Neural cell (in vitro differentiated cells): ENCODE measurements around the gene STON2. TPM values are rescaled to one million over a fixed set of nuclear protein-coding genes. Genes with fewer than 3 reads are reported as not detected.

Experiments
- H2AFZ ChIP-seq: fragments of 200-600, 300-800 bp; sonication (generic), shearing (Covaris generic); 2 replicates; pipeline ENCODE4 v1.6.0; 2014; ENCODE audit warnings: low read depth, mild to moderate bottlenecking, antibody characterized with exemption, low read length, moderate library complexity
- H3F3A ChIP-seq: fragments of 200-600 bp; shearing (Covaris generic); 2 replicates; pipeline ENCODE4 v1.6.1; 2016; ENCODE audit warnings: mild to moderate bottlenecking, moderate library complexity, mixed read lengths, antibody characterized with exemption, low read length; ENCODE audit not compliant: insufficient read depth, poor library complexity, severe bottlenecking
- H3K27ac ChIP-seq: fragments of 200-600, 300-800 bp; sonication (generic), shearing (Covaris generic); 2 replicates; pipeline ENCODE4 v1.5.1; 2014; ENCODE audit warnings: mild to moderate bottlenecking, low read length, moderate library complexity
- H3K27me3 ChIP-seq: fragments of 300-800, 200-600 bp; sonication (generic), shearing (Covaris generic); 2 replicates; pipeline ENCODE4 v1.6.0; 2014; ENCODE audit warnings: mild to moderate bottlenecking, low read depth, low read length, moderate library complexity; ENCODE audit not compliant: insufficient read depth
- H3K36me3 ChIP-seq: fragments of 300-800, 200-600 bp; sonication (generic), shearing (Covaris generic); 2 replicates; pipeline ENCODE4 v1.5.1; 2014; ENCODE audit warnings: mild to moderate bottlenecking, antibody characterized with exemption, low read length, moderate library complexity; ENCODE audit not compliant: insufficient read depth
- H3K4me2 ChIP-seq: fragments of 300-800, 200-600 bp; sonication (generic), shearing (Covaris generic); 2 replicates; pipeline ENCODE4 v1.6.0; 2014; ENCODE audit warnings: mild to moderate bottlenecking, low read length
- H3K4me3 ChIP-seq: fragments of 300-800, 200-600 bp; sonication (generic), shearing (Covaris generic); 2 replicates; pipeline ENCODE4 v1.5.1; 2014; ENCODE audit warnings: mild to moderate bottlenecking, low read length, moderate library complexity
- H3K79me2 ChIP-seq: fragments of 200-600 bp; shearing (Covaris generic); replicated peaks from 2 replicates; pipeline ENCODE4 v1.6.0; 2014; ENCODE audit warnings: mild to moderate bottlenecking, low read length, moderate library complexity; ENCODE audit not compliant: insufficient read depth
- H3K9ac ChIP-seq: fragments of 300-800, 200-600 bp; sonication (generic), shearing (Covaris generic); 2 replicates; pipeline ENCODE4 v1.6.1; 2016; ENCODE audit warnings: mild to moderate bottlenecking, low read length, mixed read lengths
- H3K9me2 ChIP-seq: fragments of 200-600 bp; shearing (Covaris generic); 2 replicates; pipeline ENCODE4 v1.6.1; 2016; ENCODE audit warnings: mild to moderate bottlenecking, low read length, mixed read lengths; ENCODE audit not compliant: insufficient read depth
- H3K9me3 ChIP-seq: fragments of 200-600, 300-800 bp; sonication (generic), shearing (Covaris generic); 2 replicates; pipeline ENCODE4 v1.6.1; 2016; ENCODE audit warnings: mild to moderate bottlenecking, mixed run types, low read length, moderate library complexity, mixed read lengths
- H4K20me1 ChIP-seq: fragments of 200-600 bp; shearing (Covaris generic); 2 replicates; pipeline ENCODE4 v1.6.1; 2016; ENCODE audit warnings: mild to moderate bottlenecking, mixed run types; ENCODE audit not compliant: insufficient read depth
- CTCF ChIP-seq: fragments of 450-650 bp; IDR thresholded peaks from 2 replicates; pipeline ENCODE4 v1.5.1; 2014; ENCODE audit warnings: antibody characterized with exemption, mild to moderate bottlenecking, moderate library complexity; ENCODE audit not compliant: poor library complexity, severe bottlenecking
- EP300 ChIP-seq: fragments of 450-650 bp; conservative IDR thresholded peaks from 2 replicates; pipeline ENCODE4 v1.6.1; 2014; ENCODE audit warnings: antibody characterized with exemption, mild to moderate bottlenecking, moderate library complexity; ENCODE audit not compliant: poor library complexity, severe bottlenecking
- EZH2 ChIP-seq: fragments of 200-600, 300-800 bp; shearing (Covaris generic), sonication (generic); IDR thresholded peaks from 2 replicates; pipeline ENCODE4 v1.6.1; 2014; ENCODE audit warnings: antibody characterized with exemption, low read length, borderline replicate concordance, mild to moderate bottlenecking; ENCODE audit not compliant: insufficient read depth, poor library complexity, severe bottlenecking
- MXI1 ChIP-seq: fragments of 450-650 bp; conservative IDR thresholded peaks from 2 replicates; pipeline ENCODE4 v1.6.1; 2014; ENCODE audit warnings: antibody characterized with exemption, mild to moderate bottlenecking; ENCODE audit not compliant: poor library complexity, severe bottlenecking
- POLR2AphosphoS5 ChIP-seq: IDR thresholded peaks from 2 replicates; pipeline ENCODE4 v1.6.1; 2012
- RAD21 ChIP-seq: fragments of 450-650 bp; conservative IDR thresholded peaks from 2 replicates; pipeline ENCODE4 v1.6.1; 2014; ENCODE audit warnings: antibody characterized with exemption, mild to moderate bottlenecking, moderate library complexity
- REST ChIP-seq: IDR thresholded peaks from 2 replicates; pipeline ENCODE4 v1.6.1; 2012; ENCODE audit warnings: borderline replicate concordance
- SMC3 ChIP-seq: fragments of 450-650 bp; conservative IDR thresholded peaks from 2 replicates; pipeline ENCODE4 v1.6.1; 2014; ENCODE audit warnings: antibody characterized with exemption, mild to moderate bottlenecking, moderate library complexity; ENCODE audit not compliant: poor library complexity
- TAF1 ChIP-seq: IDR thresholded peaks from 2 replicates; pipeline ENCODE4 v1.6.1; 2012; ENCODE audit warnings: low read depth
- polyA plus RNA-seq: library from polyadenylated mRNA; depleted of rRNA; stranded (reverse); fragments of >200 nt; gene quantifications from 2 replicates; pipeline ENCODE4 v1.2.3, GENCODE V29; 2014

STON2 gene
- polyA plus RNA-seq, 1 donor from 2014 or later = 11.3 TPM

GRCh38 chr14:81276073-81277069 is 123.8 kb downstream of the STON2 start:
- H3K27me3 ChIP-seq = no peaks in the 10 kb centered on the region
- H2AFZ ChIP-seq = no peak overlapping the region
- no peaks in the 10 kb centered on the region for H3K9me2 ChIP-seq
- no peak overlapping the region for H3K4me2 ChIP-seq
- H3K79me2 ChIP-seq = no peaks in the 10 kb centered on the region
- no peaks in the 10 kb centered on the region for H3F3A ChIP-seq
- no peaks in the 10 kb centered on the region for H4K20me1 ChIP-seq
- H3K9me3 ChIP-seq = no peaks in the 10 kb centered on the region
- H3K4me3 ChIP-seq = no peak overlapping the region
- no peak for TF ChIP-seq EP300
- H3K36me3 ChIP-seq = no peaks in the 10 kb centered on the region
- no peak overlapping the region for H3K27ac ChIP-seq
- no peak overlapping the region for H3K9ac ChIP-seq

GRCh38 chr14:81275305-81276072 is 124.6 kb downstream of the STON2 start:
- Histone ChIP-seq H3K4me3 (no peak overlapping the region), H4K20me1 (no peaks in the 10 kb centered on the region), H3K9ac (no peak overlapping the region), H3K9me2 (no peaks in the 10 kb centered on the region), H3K27me3 (no peaks in the 10 kb centered on the region), H3K79me2 (no peaks in the 10 kb centered on the region), H2AFZ (no peak overlapping the region), H3F3A (no peaks in the 10 kb centered on the region), H3K27ac (no peak overlapping the region), H3K36me3 (no peaks in the 10 kb centered on the region), H3K9me3 (no peaks in the 10 kb centered on the region), H3K4me2 (no peak overlapping the region)
- TF ChIP-seq RAD21 = no peak
- TF ChIP-seq EZH2 = no peak
- no peak for TF ChIP-seq EP300
- TF ChIP-seq MXI1 = no peak
- TF ChIP-seq SMC3 = no peak
- TF ChIP-seq TAF1 = no peak
- TF ChIP-seq REST = no peak
- no peak for TF ChIP-seq POLR2AphosphoS5
- no peak for TF ChIP-seq CTCF
